ENCODE data around the gene INPP1.

INPP1 gene

DNA sequence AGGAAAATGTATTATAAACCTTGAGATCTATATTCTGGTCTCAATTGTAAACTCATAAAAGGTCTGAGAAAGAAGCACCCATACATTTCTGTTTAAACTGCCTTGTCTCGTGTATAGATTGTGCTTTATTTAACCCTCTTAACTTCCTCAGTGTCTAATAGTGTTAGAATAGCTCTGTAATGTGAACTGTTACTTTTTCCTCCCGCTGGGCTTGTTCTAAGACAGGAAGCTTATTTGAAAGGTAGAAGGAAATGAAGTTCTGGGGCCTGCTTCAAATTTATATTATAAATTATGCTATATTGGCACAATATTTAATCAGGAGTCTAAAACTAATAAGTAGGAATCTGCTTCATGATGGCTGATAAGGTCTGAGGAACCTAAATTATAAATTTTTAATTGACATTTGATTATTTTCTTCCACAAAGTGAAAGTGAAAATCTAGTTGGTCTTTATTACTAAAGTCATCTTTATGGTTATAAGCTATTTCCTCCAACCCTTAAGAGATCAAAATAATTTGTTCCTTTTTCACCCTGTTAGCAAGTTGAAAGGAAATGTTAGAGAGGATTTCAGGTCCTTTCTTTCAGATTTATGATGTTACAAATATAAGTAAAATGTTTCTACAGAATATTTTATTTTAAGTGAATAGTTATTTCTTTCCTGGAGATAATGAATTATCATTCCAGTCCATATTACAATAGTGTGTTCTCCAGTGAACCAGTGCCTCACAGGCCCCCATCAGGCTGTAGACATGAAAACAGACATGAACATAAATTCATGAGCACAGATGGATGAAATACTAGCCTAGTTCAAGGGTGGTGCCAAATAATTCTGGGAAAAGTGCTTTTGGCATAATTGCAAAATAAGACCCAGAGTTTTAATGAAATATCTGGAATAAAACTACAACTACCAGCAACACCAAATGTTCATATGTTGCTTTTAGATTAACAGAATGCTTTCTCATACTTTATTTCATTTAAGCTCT lies 72.7 kb downstream of the INPP1 start:
- TF ChIP-seq ISL1 (CRISPR knock-in tag; IDR thresholded peaks at IDR 0.05): 0 out of 2 replicates have a peak, but pooled peaks have one; percentile 11
- TF ChIP-seq, protein P1, sequence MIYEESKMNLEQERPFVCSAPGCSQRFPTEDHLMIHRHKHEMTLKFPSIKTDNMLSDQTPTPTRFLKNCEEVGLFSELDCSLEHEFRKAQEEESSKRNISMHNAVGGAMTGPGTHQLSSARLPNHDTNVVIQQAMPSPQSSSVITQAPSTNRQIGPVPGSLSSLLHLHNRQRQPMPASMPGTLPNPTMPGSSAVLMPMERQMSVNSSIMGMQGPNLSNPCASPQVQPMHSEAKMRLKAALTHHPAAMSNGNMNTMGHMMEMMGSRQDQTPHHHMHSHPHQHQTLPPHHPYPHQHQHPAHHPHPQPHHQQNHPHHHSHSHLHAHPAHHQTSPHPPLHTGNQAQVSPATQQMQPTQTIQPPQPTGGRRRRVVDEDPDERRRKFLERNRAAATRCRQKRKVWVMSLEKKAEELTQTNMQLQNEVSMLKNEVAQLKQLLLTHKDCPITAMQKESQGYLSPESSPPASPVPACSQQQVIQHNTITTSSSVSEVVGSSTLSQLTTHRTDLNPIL (CRISPR knock-in tag; IDR thresholded peaks at IDR 0.05; ENCODE audit: low read depth): no peak
- ATAC-seq: 0 out of 3 replicates have a peak, but pooled peaks have one; percentile 35

- no peak for TF ChIP-seq ZC3H10 (CRISPR knock-in tag; IDR thresholded peaks at IDR 0.05)
- no peak for TF ChIP-seq BACH2 (CRISPR knock-in tag; IDR thresholded peaks at IDR 0.05; ENCODE audit: borderline replicate concordance)
- TF ChIP-seq ZNF70 (CRISPR knock-in tag; IDR thresholded peaks at IDR 0.05): no peak
- no peak for TF ChIP-seq GLIS3 (CRISPR knock-in tag; IDR thresholded peaks at IDR 0.05)
- TF ChIP-seq, protein P1 (CRISPR knock-in tag; IDR thresholded peaks at IDR 0.05; ENCODE audit: low read depth): no peak
- no peak for TF ChIP-seq ESRRG (CRISPR knock-in tag; IDR thresholded peaks at IDR 0.05)
- no peak for ATAC-seq
Observed at GRCh38 chr2:190417045-190417842, 73.9 kb downstream of the INPP1 start.

- no peak for TF ChIP-seq GLIS3 (CRISPR knock-in tag; IDR thresholded peaks at IDR 0.05)
- TF ChIP-seq ZNF565 (CRISPR knock-in tag; conservative IDR thresholded peaks at IDR 0.05; ENCODE audit: low read depth): no peak
- TF ChIP-seq PATZ1 (CRISPR knock-in tag; IDR thresholded peaks at IDR 0.05; ENCODE audit: borderline replicate concordance): no peak
- no peak for TF ChIP-seq OSR1 (CRISPR knock-in tag; IDR thresholded peaks at IDR 0.05)
- TF ChIP-seq, protein P1 (CRISPR knock-in tag; IDR thresholded peaks at IDR 0.05; ENCODE audit: low read depth): no peak
- TF ChIP-seq, protein P2, sequence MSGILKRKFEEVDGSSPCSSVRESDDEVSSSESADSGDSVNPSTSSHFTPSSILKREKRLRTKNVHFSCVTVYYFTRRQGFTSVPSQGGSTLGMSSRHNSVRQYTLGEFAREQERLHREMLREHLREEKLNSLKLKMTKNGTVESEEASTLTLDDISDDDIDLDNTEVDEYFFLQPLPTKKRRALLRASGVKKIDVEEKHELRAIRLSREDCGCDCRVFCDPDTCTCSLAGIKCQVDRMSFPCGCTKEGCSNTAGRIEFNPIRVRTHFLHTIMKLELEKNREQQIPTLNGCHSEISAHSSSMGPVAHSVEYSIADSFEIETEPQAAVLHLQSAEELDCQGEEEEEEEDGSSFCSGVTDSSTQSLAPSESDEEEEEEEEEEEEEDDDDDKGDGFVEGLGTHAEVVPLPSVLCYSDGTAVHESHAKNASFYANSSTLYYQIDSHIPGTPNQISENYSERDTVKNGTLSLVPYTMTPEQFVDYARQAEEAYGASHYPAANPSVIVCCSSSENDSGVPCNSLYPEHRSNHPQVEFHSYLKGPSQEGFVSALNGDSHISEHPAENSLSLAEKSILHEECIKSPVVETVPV (CRISPR knock-in tag; IDR thresholded peaks at IDR 0.05): no peak
- TF ChIP-seq CSDC2 (CRISPR knock-in tag; IDR thresholded peaks at IDR 0.05): no peak
- TF ChIP-seq ZC3H10 (CRISPR knock-in tag; IDR thresholded peaks at IDR 0.05): no peak
- no peak for TF ChIP-seq BACH2 (CRISPR knock-in tag; IDR thresholded peaks at IDR 0.05; ENCODE audit: borderline replicate concordance)
- no peak for TF ChIP-seq ZNF8 (CRISPR knock-in tag; IDR thresholded peaks at IDR 0.05)
- no peak for TF ChIP-seq ZNF70 (CRISPR knock-in tag; IDR thresholded peaks at IDR 0.05)
- no peak for TF ChIP-seq TOX (CRISPR knock-in tag; IDR thresholded peaks at IDR 0.05; ENCODE audit: borderline replicate concordance)
- no peak for TF ChIP-seq RARB (CRISPR knock-in tag; IDR thresholded peaks at IDR 0.05)
- no peak for TF ChIP-seq ARNTL (CRISPR knock-in tag; IDR thresholded peaks at IDR 0.05; ENCODE audit: borderline replicate concordance, low read depth)
- no peak for TF ChIP-seq ESRRG (CRISPR knock-in tag; IDR thresholded peaks at IDR 0.05)
- no peak for TF ChIP-seq PPARA (CRISPR knock-in tag; IDR thresholded peaks at IDR 0.05; ENCODE audit: borderline replicate concordance)
- TF ChIP-seq ISL1 (CRISPR knock-in tag; IDR thresholded peaks at IDR 0.05): no peak
- TF ChIP-seq POU6F1 (CRISPR knock-in tag; IDR thresholded peaks at IDR 0.05; ENCODE audit: borderline replicate concordance, low read depth): no peak
- TF ChIP-seq SNAI2 (CRISPR knock-in tag; IDR thresholded peaks at IDR 0.05): no peak
- ATAC-seq: no peak
Observed at GRCh38 chr2:190418727-190419126, 75.3 kb downstream of the INPP1 start.
